ENCODE results near the gene PTPRD.

Gene PTPRD

DNA sequence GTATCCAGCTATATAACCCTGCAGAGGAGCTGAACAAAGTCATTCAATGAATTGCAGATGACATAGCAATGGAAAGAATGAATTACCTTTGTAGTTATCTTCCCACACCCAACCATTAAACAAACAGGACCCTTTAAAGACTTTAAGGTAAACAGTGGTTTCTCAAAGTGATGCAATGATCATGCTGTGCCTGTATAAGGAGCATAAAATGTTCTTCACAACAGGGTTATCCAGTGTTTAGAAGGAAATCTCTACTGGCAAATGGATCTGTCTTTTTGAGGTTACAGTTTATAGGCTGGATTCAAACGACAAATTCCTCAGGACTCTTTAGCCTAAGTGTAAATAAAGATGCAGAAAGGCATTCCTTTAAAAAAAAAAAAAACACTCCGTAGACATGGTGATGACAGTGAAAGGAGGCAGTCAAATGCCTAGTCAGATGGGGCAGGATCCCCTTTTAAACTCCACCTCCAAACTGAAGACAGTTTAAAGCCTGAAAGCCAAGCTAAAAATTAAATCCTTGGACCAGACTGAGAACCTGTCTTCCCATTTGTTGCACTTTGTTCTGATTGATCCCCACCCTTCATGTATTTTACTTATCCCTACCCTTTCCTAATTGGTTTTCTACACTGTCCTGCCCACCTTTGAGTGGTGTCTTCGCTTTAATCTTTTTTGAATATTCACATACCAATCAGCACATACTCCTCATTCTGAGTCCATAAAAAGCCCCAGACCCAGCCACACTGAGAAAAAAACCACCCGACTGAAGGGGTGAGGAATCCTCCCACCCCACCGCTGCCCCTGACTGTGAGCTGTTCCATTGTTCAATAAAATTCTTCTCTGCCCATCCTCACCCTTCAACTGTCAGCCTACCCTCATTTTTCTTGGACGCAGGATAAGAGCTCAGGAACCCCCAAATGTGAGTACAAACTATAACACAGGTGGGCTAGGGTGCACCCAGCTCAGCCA, 2052.0 kb downstream of the PTPRD start:
- no peaks in the 10 kb centered on the region for H3K36me3 ChIP-seq (ENCODE audit: control insufficient read depth, low read length)
- H3K27ac ChIP-seq (ENCODE audit: low read depth, low read length) = no peak overlapping the region
- H3K79me2 ChIP-seq (ENCODE audit: control insufficient read depth, low read length) = no peaks in the 10 kb centered on the region

GRCh38 chr9:8558176-8558575, 2054.6 kb downstream of the PTPRD start:
- TF ChIP-seq CTCF (IDR thresholded peaks at IDR 0.05; ENCODE audit: low read depth, low read length, poor library complexity, severe bottlenecking) = no peak
- TF ChIP-seq EZH2phosphoT487 (IDR thresholded peaks at IDR 0.05; ENCODE audit: borderline replicate concordance, low read length) = no peak
- Histone ChIP-seq H3K27ac (ENCODE audit: low read depth, low read length) (no peak overlapping the region), H3K27me3 (ENCODE audit: control insufficient read depth, low read length) (no peaks in the 10 kb centered on the region), H3K4me1 (ENCODE audit: control insufficient read depth, low read length) (no peaks in the 10 kb centered on the region), H3K4me3 (ENCODE audit: low read length) (no peak overlapping the region), H3K36me3 (ENCODE audit: control insufficient read depth, low read length) (no peaks in the 10 kb centered on the region), H3K4me2 (ENCODE audit: low read length) (no peak overlapping the region), H3K9me2 (replicated peaks; ENCODE audit: control insufficient read depth, low read length) (no peaks in the 10 kb centered on the region), H3F3A (ENCODE audit: control insufficient read depth, insufficient read depth) (no peaks in the 10 kb centered on the region), H3K79me2 (ENCODE audit: control insufficient read depth, low read length) (no peaks in the 10 kb centered on the region), H3K9me3 (ENCODE audit: control insufficient read depth, insufficient read depth, low read length) (no peaks in the 10 kb centered on the region), H4K20me1 (ENCODE audit: control insufficient read depth, insufficient read depth, low read depth, low read length) (no peaks in the 10 kb centered on the region)

More for the DNA sequence above, 2052.0 kb downstream of the PTPRD start:
- TF ChIP-seq CTCF (IDR thresholded peaks at IDR 0.05; ENCODE audit: low read depth, low read length, poor library complexity, severe bottlenecking) (no peak), EZH2phosphoT487 (IDR thresholded peaks at IDR 0.05; ENCODE audit: borderline replicate concordance, low read length) (no peak)
- Histone ChIP-seq H3K4me2 (ENCODE audit: low read length) (no peak overlapping the region), H3K9me3 (ENCODE audit: control insufficient read depth, insufficient read depth, low read length) (no peaks in the 10 kb centered on the region), H3K4me3 (ENCODE audit: low read length) (no peak overlapping the region), H3K9me2 (replicated peaks; ENCODE audit: control insufficient read depth, low read length) (no peaks in the 10 kb centered on the region), H4K20me1 (ENCODE audit: control insufficient read depth, insufficient read depth, low read depth, low read length) (no peaks in the 10 kb centered on the region), H3F3A (ENCODE audit: control insufficient read depth, insufficient read depth) (no peaks in the 10 kb centered on the region), H3K27me3 (ENCODE audit: control insufficient read depth, low read length) (no peaks in the 10 kb centered on the region), H3K4me1 (ENCODE audit: control insufficient read depth, low read length) (no peaks in the 10 kb centered on the region)

DNA sequence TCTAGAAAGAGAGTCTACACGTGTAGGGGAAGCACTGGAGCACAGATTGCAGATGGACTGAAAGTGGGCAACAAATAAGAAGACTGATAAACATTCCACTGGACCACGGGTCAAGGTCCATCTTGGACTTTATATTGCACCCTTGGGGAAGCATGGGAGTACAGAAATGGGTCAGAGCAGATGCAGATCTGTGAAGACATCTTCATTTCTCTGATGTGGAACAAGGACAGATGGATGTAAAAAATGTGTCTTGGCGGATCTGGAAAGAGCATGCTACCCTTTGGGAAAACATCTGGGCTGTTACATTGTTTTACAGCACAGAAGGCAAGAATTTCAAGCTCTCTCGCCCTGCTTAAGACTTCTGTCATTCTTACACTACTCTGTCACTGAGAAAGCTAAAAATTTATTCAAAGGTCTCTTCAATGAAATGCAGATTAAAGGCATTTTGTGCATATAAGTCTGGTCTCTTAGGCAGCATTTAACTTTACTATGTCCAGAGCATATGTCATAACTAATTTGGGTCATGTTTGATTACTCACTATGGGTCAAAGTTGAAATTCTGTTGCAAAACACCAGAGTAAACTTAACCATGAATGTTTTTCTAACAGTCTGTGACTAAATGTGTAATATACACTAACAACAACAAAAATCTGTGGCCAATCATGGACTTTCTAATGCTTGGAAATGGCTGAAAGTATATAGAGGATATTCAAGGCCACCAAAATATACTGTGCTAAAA, 2056.9 kb downstream of the PTPRD start:
- Histone ChIP-seq H3K36me3 (ENCODE audit: control insufficient read depth, low read length) (no peaks in the 10 kb centered on the region), H3K27me3 (ENCODE audit: control insufficient read depth, low read length) (no peaks in the 10 kb centered on the region), H3K4me2 (ENCODE audit: low read length) (no peak overlapping the region), H3F3A (ENCODE audit: control insufficient read depth, insufficient read depth) (no peaks in the 10 kb centered on the region), H3K79me2 (ENCODE audit: control insufficient read depth, low read length) (no peaks in the 10 kb centered on the region), H3K9me3 (ENCODE audit: control insufficient read depth, insufficient read depth, low read length) (no peaks in the 10 kb centered on the region), H3K9me2 (replicated peaks; ENCODE audit: control insufficient read depth, low read length) (no peaks in the 10 kb centered on the region), H3K4me1 (ENCODE audit: control insufficient read depth, low read length) (no peaks in the 10 kb centered on the region), H3K4me3 (ENCODE audit: low read length) (no peak overlapping the region), H3K27ac (ENCODE audit: low read depth, low read length) (no peak overlapping the region), H4K20me1 (ENCODE audit: control insufficient read depth, insufficient read depth, low read depth, low read length) (no peaks in the 10 kb centered on the region)
- TF ChIP-seq EZH2phosphoT487 (IDR thresholded peaks at IDR 0.05; ENCODE audit: borderline replicate concordance, low read length) (no peak), CTCF (IDR thresholded peaks at IDR 0.05; ENCODE audit: low read depth, low read length, poor library complexity, severe bottlenecking) (no peak)

Measured in DOHH2 (cell line).